ENCODE measurements around the gene DISP3. TPM values are rescaled to one million over a fixed set of nuclear protein-coding genes. Genes with fewer than 3 reads are reported as not detected.

Gene DISP3
- total and polyA plus RNA-seq, 2 of the 4 experiments (the other 2 are of a cell fraction), result 0.05 TPM; not detected in 1

DNA sequence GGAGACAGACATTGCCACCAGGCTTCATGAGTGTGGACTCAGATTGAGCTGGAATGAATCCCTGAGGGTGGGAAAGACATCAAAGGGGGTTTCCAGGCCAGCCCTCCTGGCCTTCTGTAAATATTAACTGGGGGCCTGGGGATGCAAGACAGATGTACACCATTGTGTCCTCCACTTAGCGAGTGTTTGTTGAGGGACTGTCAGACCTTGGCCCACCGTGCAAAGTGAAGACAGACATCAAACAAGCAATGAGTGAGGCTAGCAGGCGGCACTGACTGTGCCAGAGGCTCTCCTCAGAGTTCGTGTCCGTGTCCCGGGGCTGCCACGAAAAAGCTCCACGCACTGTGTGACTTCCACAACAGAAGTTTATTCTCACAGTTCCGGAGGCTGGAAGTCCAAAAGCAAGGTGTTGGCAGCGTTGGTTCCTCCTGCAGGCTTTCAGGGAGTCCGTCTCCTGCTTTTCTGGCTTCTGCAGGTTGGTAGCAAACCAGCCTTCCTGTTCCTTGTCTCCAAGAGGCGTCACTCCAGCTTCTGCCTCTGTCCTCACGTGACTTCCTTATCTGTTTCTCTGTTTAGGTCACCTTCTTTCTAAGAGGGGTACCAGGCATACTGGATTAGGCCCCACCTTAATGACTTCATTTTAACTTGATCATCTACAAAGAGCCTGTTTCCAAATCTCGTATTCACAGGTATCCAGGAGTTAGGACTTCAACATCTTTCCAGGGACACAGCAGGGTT is 59.1 kb downstream of the DISP3 start:
- no peak overlapping the region for H4K91ac ChIP-seq (ENCODE audit: insufficient read depth, low read depth, low read length)
- intact Hi-C loops (cut with micrococcal nuclease), result no loop called here

More for the DNA sequence above, 59.1 kb downstream of the DISP3 start:
- Histone ChIP-seq H3K18ac (ENCODE audit: low read depth, low read length) (no peak overlapping the region), H3K4me2 (ENCODE audit: low read depth, low read length) (no peak overlapping the region), H3K27ac (ENCODE audit: insufficient read depth, low read length) (no peak overlapping the region), H2BK5ac (ENCODE audit: low read depth, low read length, poor library complexity, severe bottlenecking) (no peak overlapping the region), H3K9ac (ENCODE audit: low read depth, low read length) (no peak overlapping the region), H2AK5ac (ENCODE audit: low read depth, low read length) (no peak overlapping the region), H3K4ac (ENCODE audit: low read depth, low read length) (no peak overlapping the region), H3K14ac (replicated peaks; ENCODE audit: low read depth, low read length) (no peak overlapping the region), H3K9me3 (ENCODE audit: control insufficient read depth, insufficient read depth, low read length) (no peaks in the 10 kb centered on the region), H3K23ac (ENCODE audit: low read depth, low read length) (no peak overlapping the region), H3K4me1 (ENCODE audit: control insufficient read depth, insufficient read depth, low read length) (no peaks in the 10 kb centered on the region), H3K36me3 (ENCODE audit: control insufficient read depth, insufficient read depth, low read length) (no peaks in the 10 kb centered on the region), H2AK9ac (replicated peaks; ENCODE audit: low read depth, low read length, poor library complexity) (no peak overlapping the region), H3K79me1 (ENCODE audit: low read depth in 1 of 2, low read length in 2 of 2) (no peaks in the 10 kb centered on the region), H4K20me1 (ENCODE audit: insufficient read depth, low read length) (no peaks in the 10 kb centered on the region), H4K5ac (ENCODE audit: low read depth, low read length) (no peak overlapping the region), H3K56ac (ENCODE audit: extremely low read depth, insufficient read depth, low read length) (no peak overlapping the region), H2BK120ac (ENCODE audit: low read depth, low read length) (no peak overlapping the region), H2AFZ (replicated peaks; ENCODE audit: low read length, poor library complexity) (no peak overlapping the region), H3K9me1 (ENCODE audit: insufficient read depth, low read length) (no peaks in the 10 kb centered on the region), H2BK15ac (ENCODE audit: low read depth, low read length) (no peak overlapping the region), H4K8ac (ENCODE audit: low read depth in 2 of 2, low read length in 2 of 2) (no peak overlapping the region), H3K4me3 (ENCODE audit: insufficient read depth, low read depth, low read length) (no peak overlapping the region), H3K27me3 (ENCODE audit: control insufficient read depth, insufficient read depth, low read length) (no peaks in the 10 kb centered on the region; the same call in 1 of the 2 replicates), H2BK20ac (ENCODE audit: low read depth, low read length) (no peak overlapping the region)
- no TSS peak for BruUV-seq (replicated peaks)
- ATAC-seq (ENCODE audit: low read depth), result no peak
- in situ Hi-C loops (cut with MboI; ENCODE audit: low sequenced_read_pairs) (no loop called here), dilution Hi-C loops (cut with HindIII; ENCODE audit: low sequenced_read_pairs, unreplicated experiment) (no loop called here)
- DNase-seq, result no peak
- ChIA-PET POLR2A (ENCODE audit: unreplicated experiment) (no interaction called here), CTCF (no interaction called here)
- WGBS, 2 experiments (ENCODE audit: extremely low coverage in 2 of 2, insufficient read length in 1 of 2), result 43% methylated on average over 12 of the region's 14 CpGs; no CpG with 5 or more reads in 1 of the 2 experiments
- no peak for TF ChIP-seq RAD21 (IDR thresholded peaks at IDR 0.05; ENCODE audit: low read length)
- no peak for TF ChIP-seq SMC3 (IDR thresholded peaks at IDR 0.05; ENCODE audit: low read depth, low read length)
- TF ChIP-seq RCOR1 (IDR thresholded peaks at IDR 0.05; ENCODE audit: insufficient replicate concordance, low read length), result no peak
- TF ChIP-seq MXI1 (IDR thresholded peaks at IDR 0.05; ENCODE audit: borderline replicate concordance, low read depth, low read length), result no peak
- no peak for TF ChIP-seq MAFK (IDR thresholded peaks at IDR 0.05; ENCODE audit: low read depth, low read length)
- no peak for TF ChIP-seq BHLHE40 (IDR thresholded peaks at IDR 0.05; ENCODE audit: low read depth, low read length)
- no peak for TF ChIP-seq POLR2A (IDR thresholded peaks at IDR 0.05; ENCODE audit: low read depth, low read length)
- TF ChIP-seq, protein P1, sequence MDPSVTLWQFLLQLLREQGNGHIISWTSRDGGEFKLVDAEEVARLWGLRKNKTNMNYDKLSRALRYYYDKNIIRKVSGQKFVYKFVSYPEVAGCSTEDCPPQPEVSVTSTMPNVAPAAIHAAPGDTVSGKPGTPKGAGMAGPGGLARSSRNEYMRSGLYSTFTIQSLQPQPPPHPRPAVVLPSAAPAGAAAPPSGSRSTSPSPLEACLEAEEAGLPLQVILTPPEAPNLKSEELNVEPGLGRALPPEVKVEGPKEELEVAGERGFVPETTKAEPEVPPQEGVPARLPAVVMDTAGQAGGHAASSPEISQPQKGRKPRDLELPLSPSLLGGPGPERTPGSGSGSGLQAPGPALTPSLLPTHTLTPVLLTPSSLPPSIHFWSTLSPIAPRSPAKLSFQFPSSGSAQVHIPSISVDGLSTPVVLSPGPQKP (IDR thresholded peaks at IDR 0.05; ENCODE audit: borderline replicate concordance, low read depth, low read length), result no peak
- TF ChIP-seq, protein P2, sequence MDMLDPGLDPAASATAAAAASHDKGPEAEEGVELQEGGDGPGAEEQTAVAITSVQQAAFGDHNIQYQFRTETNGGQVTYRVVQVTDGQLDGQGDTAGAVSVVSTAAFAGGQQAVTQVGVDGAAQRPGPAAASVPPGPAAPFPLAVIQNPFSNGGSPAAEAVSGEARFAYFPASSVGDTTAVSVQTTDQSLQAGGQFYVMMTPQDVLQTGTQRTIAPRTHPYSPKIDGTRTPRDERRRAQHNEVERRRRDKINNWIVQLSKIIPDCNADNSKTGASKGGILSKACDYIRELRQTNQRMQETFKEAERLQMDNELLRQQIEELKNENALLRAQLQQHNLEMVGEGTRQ (IDR thresholded peaks at IDR 0.05; ENCODE audit: low read depth, low read length), result no peak
- no peak for TF ChIP-seq CHD1 (IDR thresholded peaks at IDR 0.05; ENCODE audit: low read depth, low read length)
- no peak for TF ChIP-seq NFE2L2 (IDR thresholded peaks at IDR 0.05; ENCODE audit: low read depth, low read length)
- TF ChIP-seq, protein P3, sequence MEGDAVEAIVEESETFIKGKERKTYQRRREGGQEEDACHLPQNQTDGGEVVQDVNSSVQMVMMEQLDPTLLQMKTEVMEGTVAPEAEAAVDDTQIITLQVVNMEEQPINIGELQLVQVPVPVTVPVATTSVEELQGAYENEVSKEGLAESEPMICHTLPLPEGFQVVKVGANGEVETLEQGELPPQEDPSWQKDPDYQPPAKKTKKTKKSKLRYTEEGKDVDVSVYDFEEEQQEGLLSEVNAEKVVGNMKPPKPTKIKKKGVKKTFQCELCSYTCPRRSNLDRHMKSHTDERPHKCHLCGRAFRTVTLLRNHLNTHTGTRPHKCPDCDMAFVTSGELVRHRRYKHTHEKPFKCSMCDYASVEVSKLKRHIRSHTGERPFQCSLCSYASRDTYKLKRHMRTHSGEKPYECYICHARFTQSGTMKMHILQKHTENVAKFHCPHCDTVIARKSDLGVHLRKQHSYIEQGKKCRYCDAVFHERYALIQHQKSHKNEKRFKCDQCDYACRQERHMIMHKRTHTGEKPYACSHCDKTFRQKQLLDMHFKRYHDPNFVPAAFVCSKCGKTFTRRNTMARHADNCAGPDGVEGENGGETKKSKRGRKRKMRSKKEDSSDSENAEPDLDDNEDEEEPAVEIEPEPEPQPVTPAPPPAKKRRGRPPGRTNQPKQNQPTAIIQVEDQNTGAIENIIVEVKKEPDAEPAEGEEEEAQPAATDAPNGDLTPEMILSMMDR (conservative IDR thresholded peaks at IDR 0.05; ENCODE audit: low read depth, low read length), result no peak
- no peak for TF ChIP-seq CEBPB (IDR thresholded peaks at IDR 0.05; ENCODE audit: low read depth, low read length)
- no peak for TF ChIP-seq FOS (IDR thresholded peaks at IDR 0.05; ENCODE audit: low read depth, low read length)
- no peak for TF ChIP-seq RFX5 (IDR thresholded peaks at IDR 0.05; ENCODE audit: low read depth, low read length)
- no peak for TF ChIP-seq MAZ (IDR thresholded peaks at IDR 0.05; ENCODE audit: borderline replicate concordance, low read depth, low read length)

All from IMR-90 (cell line).